Measurements from ENCODE around the gene PLD4.

The PLD4 gene

GRCh38 chr14:104976198-104977007, 51.7 kb downstream of the PLD4 start:
- peak; percentile 72 for DNase-seq

- DNase-seq = no peak
Measured at GRCh38 chr14:104977008-104977680, 52.5 kb downstream of the PLD4 start.

GRCh38 chr14:104977681-104978653, 53.3 kb downstream of the PLD4 start, which contains the start of gene AHNAK2:
Gene AHNAK2, minus strand, starts transcription at chr14:104978374. Its CDS starts 137 bp downstream, at chr14:104978237.
- DNase-seq = peak; percentile 73

GRCh38 chr14:104978746-104979691, 54.3 kb downstream of the PLD4 start:
- DNase-seq = no peak

DNA sequence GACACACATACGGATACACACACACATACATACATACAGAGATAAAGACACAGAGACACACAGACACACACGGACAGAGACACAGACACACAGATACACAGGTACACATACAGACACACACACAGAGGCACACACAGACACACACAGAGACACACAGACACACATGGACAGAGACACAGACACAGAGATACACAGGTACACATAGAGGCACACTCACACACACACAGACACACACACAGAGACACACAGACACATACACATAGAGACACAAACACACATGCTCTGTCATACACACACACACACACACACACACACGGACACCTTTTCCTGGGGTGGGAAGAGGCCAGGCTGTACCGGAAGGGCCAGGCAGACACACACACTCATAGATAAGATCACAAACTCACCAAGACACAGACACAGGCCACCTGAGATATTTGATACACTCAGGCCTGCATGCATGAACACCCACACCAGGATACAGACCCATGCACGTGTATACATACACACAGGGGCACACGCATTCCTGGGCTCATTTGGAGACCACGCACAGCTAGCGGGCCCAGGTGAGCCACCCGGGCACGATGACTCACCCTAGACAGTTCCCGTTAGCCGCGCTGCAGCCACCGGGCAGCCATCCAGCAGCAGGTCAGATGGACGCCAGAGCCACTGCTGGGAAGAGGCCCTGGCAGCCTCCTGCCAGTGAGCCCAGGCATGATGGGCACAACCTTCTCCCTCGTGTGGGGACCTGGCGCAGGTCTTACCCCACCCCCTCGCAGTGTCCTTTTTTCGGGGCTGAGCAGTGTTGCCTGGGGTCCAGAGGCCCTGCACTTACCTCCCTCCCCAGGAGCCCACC, 55.3 kb downstream of the PLD4 start:
- no peak for DNase-seq

DNA sequence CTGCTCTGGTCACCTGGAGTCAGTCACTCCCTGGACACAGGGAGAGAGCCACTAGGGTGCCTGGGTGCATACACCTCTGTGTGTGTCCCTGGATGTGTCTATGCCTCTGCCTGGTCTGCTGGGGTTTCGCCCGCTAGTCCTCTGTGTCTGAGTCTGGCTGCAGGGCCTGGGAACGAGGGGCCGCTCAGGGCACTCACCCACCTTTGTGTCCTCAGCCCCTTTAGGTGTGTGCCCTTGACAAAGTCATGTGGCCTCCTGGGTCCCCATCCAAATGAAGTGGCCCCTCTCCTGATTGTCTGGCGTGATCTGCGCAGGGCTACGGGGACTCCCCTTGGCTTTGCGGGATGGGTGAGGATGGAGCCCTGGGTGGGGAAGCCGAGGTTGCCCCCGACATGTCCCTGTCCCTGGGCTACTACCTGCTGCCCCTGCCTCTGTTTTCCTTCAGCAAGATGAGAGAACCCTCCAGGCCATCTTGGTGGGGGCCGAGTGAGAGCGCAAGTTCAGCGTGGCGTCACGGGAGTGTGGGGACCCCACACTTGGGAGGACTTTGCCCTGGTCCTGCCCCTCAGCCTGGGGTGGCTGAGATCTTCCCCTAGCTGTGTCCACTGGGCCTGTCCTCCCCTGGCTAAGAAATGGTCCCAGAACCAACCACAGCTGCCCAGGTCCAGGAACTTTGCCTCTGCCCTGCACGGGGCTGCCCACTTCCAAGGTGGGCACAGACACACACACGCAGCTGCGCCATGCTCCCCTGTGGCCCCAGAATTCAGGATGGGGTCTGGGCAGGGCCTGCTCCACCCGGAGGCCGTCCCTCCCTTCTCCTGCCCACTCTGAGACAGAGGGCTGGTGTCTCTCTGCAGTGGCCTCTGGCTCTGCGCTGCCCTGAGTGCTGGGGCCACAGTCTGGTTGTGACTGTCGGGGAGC, 56.2 kb downstream of the PLD4 start:
- no peak for DNase-seq

DNA sequence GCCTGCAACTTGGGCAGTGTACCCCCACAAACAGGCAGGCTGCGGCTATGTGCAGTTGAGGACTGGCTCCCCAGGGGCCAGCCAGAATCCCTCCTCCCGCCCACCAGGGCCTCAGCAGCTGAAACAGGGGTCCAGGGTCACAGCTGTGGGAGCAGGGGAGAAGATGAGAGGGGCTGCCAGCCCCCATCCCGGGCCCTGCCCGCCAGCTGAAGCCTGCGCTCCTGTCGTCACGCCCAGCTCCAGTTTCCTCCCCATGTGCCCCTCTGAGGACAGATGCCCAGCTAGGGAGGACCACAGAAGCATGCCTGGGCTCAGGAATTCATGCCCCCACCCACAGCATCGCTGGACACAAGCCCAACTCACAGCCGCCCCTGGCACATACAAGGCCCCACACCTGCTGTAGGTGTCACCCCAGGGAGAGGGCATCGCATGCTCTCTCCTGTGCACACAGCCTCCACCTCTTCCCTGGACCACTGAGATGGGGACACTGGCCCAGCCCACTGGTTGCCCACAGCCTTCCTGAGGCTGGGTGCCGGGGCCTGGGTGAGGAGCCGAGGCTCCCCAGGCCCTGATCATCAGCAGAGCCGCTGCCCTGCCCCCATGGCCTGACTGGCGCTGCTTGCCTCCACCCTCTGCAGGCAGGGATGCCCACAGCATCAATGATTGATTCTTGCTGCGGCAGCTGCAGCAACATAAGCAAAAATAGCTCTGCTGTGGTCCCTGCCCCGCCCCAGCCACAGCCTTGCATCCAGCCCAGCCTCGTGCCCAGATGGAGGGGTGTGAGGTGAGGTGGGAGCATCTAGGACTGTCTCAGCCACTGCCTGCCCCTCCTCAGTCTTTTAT, 57.2 kb downstream of the PLD4 start:
- DNase-seq = no peak

DNA sequence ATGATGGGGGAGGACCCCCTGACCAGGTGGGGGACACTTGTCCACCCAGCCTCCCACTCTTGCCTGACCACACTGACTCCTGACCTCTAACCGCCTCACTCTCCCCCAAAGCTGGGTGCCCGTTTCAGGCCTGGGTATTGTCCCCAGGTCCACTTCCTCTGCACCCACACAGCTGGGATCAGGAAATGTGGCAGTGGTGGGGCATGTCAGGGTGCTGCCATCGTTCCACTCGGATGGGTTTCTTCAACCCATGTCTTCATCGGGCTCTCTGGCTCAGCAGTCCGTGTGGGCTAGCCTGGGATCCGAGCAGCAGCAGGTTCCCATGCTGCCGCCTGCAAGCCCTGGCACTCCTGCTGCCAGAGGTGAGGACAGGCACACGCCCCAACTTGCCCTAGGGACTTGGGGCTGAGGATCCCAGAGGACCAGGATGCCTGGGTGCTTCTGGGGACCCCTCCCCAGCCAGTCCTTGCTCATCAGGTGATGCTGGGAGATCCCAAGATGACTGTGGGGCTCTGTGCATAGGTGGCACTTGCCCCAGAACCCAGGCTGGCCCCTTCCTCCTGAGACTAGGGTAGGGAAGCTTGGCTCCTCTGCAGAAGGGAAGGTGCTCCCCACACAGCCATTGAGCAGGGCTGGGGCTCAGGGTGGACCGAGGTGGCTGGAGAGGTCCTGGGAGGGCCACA, 58.0 kb downstream of the PLD4 start:
- DNase-seq = no peak
